Astrocyte of the cerebellum (primary cell): ENCODE results near the gene SMS.
A peak's percentile ranks its signal among the peaks of the same experiment; 100 is the strongest.

Experiments used
- DNase-seq: peaks from one replicate; pipeline ENCODE4 v3.0.0-alpha.2; 2011; ENCODE audit warnings: low read depth
- H3K4me3 ChIP-seq: 2 replicates; pipeline ENCODE4 v1.5.1; 2011; ENCODE audit warnings: mild to moderate bottlenecking, low read depth, low read length, moderate library complexity
- in situ Hi-C: cut with HindIII; loops from 2 replicates; pipeline ENCODE4 v1.10.0; 2017; ENCODE audit warnings: low sequenced_read_pairs
- TF ChIP-seq, protein P1 (sequence below): IDR thresholded peaks from 2 replicates; pipeline ENCODE4 v1.5.1; 2012; ENCODE audit warnings: low read length, low read depth, moderate library complexity, mild to moderate bottlenecking; ENCODE audit errors: missing control alignments

The SMS gene

DNA sequence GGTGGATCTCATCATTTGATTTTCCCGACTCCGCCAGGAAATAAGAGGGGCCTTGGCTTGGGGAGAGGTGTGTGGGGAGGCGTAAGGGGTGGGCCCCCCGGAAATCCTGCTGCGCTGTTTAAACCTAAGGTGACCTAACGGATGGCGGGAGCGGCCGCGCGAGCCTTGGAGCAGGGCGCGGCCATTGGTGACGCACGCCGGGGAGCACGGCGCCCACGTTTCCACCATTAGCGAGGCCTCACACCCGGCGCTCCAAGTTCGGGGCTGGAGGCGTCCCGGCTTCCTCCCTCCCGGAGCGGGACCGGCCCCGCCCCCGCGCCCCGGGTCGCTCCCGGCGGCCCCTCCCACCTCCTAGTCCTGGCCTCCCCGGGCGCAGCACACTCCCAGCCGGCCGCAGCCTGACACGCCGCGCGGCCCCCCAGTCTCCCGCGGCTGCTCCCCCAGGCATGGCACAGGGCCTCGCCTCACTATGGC lies at the start of gene SMS:
Gene SMS, plus strand, starts transcription at position 354 of the 474 bp plus-strand sequence. Its CDS starts 116 bp downstream, at position 470.
- DNase-seq: no peak
- TF ChIP-seq, protein P1, sequence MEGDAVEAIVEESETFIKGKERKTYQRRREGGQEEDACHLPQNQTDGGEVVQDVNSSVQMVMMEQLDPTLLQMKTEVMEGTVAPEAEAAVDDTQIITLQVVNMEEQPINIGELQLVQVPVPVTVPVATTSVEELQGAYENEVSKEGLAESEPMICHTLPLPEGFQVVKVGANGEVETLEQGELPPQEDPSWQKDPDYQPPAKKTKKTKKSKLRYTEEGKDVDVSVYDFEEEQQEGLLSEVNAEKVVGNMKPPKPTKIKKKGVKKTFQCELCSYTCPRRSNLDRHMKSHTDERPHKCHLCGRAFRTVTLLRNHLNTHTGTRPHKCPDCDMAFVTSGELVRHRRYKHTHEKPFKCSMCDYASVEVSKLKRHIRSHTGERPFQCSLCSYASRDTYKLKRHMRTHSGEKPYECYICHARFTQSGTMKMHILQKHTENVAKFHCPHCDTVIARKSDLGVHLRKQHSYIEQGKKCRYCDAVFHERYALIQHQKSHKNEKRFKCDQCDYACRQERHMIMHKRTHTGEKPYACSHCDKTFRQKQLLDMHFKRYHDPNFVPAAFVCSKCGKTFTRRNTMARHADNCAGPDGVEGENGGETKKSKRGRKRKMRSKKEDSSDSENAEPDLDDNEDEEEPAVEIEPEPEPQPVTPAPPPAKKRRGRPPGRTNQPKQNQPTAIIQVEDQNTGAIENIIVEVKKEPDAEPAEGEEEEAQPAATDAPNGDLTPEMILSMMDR: no peak
- in situ Hi-C loops: no loop called here
- H3K4me3 ChIP-seq: peak within 1 kb of the TSS; percentile 57

DNA sequence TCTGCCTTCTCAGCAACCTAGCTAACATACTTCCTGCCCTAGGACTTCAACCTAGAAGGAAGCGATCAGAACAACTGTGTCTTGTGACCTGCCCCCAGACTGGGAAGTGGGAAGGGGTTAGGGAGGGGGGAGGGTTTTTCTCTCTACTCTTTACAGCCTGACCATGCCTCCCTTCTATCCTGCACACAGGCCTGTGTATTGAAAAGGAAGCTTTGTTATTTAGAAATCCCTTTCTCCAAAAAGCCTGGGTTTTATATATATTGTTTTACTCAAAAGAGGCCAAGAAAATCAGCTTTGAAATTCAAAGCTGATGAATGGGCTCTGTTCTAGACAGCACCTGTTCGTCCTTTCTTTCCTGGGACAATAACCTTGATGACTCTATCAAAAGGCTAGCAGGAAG lies 35.2 kb upstream of the SMS start:
- TF ChIP-seq, protein P1: no peak
- no peak overlapping the region for H3K4me3 ChIP-seq
- no peak for DNase-seq
- in situ Hi-C loops: no loop called here

DNA sequence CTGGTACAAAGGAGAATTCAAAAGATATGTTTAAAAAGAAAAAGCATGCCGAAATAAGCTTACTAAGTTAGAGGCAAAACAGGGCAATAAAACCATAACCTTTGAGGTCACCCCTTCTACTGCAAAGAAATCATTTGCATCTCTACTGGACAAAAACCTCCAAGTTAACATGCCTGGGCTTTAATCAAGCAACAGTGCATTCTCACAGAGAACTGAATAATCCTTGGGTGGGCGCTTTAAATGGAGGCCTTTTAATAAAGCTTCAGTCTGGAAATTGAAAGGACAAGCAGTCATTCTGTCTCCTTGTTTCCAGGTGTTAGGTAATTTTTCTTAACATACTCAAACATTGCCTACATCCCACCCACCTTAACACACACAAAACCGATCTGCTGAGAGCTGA lies 34.6 kb upstream of the SMS start:
- in situ Hi-C loops: no loop called here
- no peak for DNase-seq
- TF ChIP-seq, protein P1: no peak
- H3K4me3 ChIP-seq: no peak overlapping the region

DNA sequence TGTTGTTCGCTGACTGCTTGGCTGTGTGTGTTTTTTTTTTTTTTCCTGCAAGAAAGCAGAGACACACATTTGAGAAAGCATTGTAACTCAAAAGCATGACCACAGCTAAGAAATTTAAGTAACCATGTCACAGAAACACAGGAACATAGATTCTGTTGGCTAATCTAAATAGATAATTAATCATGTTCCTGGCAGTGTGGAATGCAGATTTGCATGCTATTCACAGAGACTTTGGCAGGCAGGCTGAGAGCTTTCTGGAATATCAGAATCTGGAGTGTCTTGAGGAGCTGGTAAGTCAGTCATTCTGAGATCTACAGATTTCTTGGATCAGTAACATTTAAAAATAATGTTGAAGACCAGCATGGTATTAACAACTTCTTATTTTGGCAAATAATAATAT lies 33.2 kb upstream of the SMS start:
- peak; percentile 27 for DNase-seq
- no peak overlapping the region for H3K4me3 ChIP-seq
- in situ Hi-C loops: no loop called here
- TF ChIP-seq, protein P1: no peak

DNA sequence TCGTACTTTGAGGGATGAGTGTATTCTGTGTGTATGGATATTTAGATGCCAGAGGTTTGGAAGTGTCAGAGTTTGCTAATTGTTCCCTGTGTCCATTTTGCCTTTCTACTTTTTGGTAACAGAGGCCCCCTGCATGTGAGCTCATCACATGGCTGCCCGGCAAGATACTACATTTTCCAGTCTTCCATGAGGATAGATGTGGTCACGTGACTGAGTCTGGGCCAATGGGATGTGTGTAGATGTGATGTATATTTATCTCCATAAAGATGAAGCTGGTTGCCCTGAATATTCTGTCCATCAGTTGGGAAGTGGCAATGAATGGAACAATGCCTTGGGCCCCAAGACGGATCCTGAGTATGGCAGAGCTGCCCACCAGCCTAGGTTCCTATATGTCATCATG lies 29.0 kb upstream of the SMS start:
- no peak for DNase-seq
- TF ChIP-seq, protein P1: no peak
- in situ Hi-C loops: no loop called here
- no peak overlapping the region for H3K4me3 ChIP-seq

DNA sequence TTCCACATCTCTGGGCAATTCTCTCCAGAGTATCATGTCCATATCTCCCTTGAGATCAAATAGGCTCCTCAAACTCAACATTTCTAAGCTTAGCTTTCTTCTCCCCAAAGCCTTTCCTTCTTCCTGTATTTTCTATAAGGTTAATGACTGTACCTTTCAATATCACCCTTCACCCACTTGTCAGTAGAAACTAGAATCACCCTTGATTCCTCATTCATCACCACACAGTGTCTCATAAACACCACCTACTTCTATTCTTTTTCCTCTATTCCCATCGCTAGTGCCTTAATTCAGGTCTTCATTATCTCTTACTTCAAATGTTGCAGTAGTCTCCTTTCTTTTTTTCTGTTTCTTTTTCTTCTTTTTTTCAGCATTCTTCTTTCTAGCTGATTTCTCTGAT lies 28.3 kb upstream of the SMS start:
- no peak for DNase-seq
- in situ Hi-C loops: no loop called here
- TF ChIP-seq, protein P1: no peak
- no peak overlapping the region for H3K4me3 ChIP-seq

DNA sequence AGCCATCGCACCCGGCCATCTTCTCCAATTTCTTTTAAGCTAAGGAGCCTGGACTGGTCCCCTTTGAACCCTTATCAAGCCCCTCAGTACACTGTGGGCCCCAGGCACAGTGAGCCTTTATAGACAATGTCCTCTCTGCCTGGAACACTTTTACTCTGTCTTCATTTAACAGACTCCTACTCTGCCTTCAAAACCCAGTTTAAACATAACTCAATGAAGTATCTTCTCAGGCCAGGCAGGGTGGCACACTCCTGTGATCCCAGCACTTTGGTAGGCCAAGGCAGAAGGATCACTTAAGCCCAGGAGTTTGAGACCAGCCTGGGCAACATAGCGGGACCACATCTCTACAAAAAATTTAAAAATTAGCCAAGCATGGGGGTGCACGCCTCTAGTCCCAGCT lies 27.5 kb upstream of the SMS start:
- in situ Hi-C loops: no loop called here
- DNase-seq: no peak
- TF ChIP-seq, protein P1: no peak
- no peak overlapping the region for H3K4me3 ChIP-seq
